GM12878 (cell line): Measurements from ENCODE around the gene IPO5. TPM values are rescaled to one million over a fixed set of nuclear protein-coding genes. Genes with fewer than 3 reads are reported as not detected.

Source experiments
- ATAC-seq: fragments of 200-7000 bp; cut with Tn5 transposase; 3 replicates; pipeline ENCODE4 v1.9.1; 2020; ENCODE audit warnings: mild to moderate bottlenecking, moderate library complexity
- BruUV-seq: library from RNA; stranded (reverse); fragments of 400-500 nt; replicated peaks from 2 replicates; lab custom pipeline; 2021; lab: Mats Ljungman, UMichigan
- CTCF ChIA-PET: fragments of 300-600 bp; sonication (Branson Sonifier 250); formaldehyde crosslinking; extraction: SDS; loops from one replicate; lab custom pipeline; 2021; ENCODE audit warnings: inconsistent platforms; lab: Yijun Ruan, JAX
- POLR2A ChIA-PET: fragments of 350-600 bp; formaldehyde crosslinking; extraction: SDS; loops from one replicate; lab custom pipeline; 2021; ENCODE audit warnings: inconsistent platforms; lab: Charles Lee
- RAD21 ChIA-PET: fragments of 300-600 bp; sonication (Branson Sonifier 250); formaldehyde crosslinking; loops from one replicate; lab custom pipeline; 2023; ENCODE audit warnings: antibody characterized with exemption; ENCODE audit not compliant: unreplicated experiment; lab: Charles Lee
- SMC1A ChIA-PET: fragments of 300-600 bp; sonication (Branson Sonifier 250); formaldehyde crosslinking; loops from one replicate; lab custom pipeline; 2023; ENCODE audit not compliant: unreplicated experiment, uncharacterized antibody; lab: Charles Lee
- DNase-seq: peaks from one replicate; pipeline ENCODE4 v3.0.0-alpha.2; 2011; ENCODE audit warnings: low read depth, low spot score
- FAIRE-seq: peaks from 3 replicates; lab custom pipeline; 2011; peaks lifted over from hg19 to GRCh38; lab: Jason Lieb, UNC
- H2AFZ ChIP-seq: 2 replicates; pipeline ENCODE4 v1.6.0; 2011; ENCODE audit warnings: low read depth, low read length, control low read depth; ENCODE audit not compliant: control insufficient read depth
- H3K27ac ChIP-seq: 2 replicates; pipeline ENCODE4 v1.5.1; 2011; ENCODE audit warnings: control low read depth; ENCODE audit not compliant: control insufficient read depth, insufficient read depth
- H3K27me3 ChIP-seq, 2 experiments: replicated peaks in 1 of 2; 2 replicates each; pipeline versions ENCODE4 v1.6.0 to v1.6.1; 2011; ENCODE audit warnings: low read length in 1 of 2; ENCODE audit not compliant: control insufficient read depth in 2 of 2, insufficient read depth in 2 of 2
- H3K36me3 ChIP-seq, 2 experiments: 2 replicates each; pipeline ENCODE4 v1.5.1; 2011; ENCODE audit warnings: low read length in 1 of 2; ENCODE audit not compliant: control insufficient read depth in 2 of 2, insufficient read depth in 2 of 2
- H3K4me1 ChIP-seq: 2 replicates; pipeline ENCODE4 v1.6.1; 2011; ENCODE audit warnings: mild to moderate bottlenecking, low read length, moderate library complexity, mixed read lengths; ENCODE audit not compliant: control insufficient read depth, insufficient read depth
- H3K4me2 ChIP-seq: 2 replicates; pipeline ENCODE4 v1.6.0; 2011; ENCODE audit warnings: control low read depth; ENCODE audit not compliant: control insufficient read depth, insufficient read depth
- H3K4me3 ChIP-seq: fragments of 200-600 bp; sonication (generic); 2 replicates; pipeline ENCODE4 v1.5.1; 2016
- H3K79me2 ChIP-seq: 2 replicates; pipeline ENCODE4 v1.6.0; 2011; ENCODE audit warnings: low read length; ENCODE audit not compliant: control insufficient read depth, insufficient read depth
- H3K9ac ChIP-seq: 2 replicates; pipeline ENCODE4 v1.8.0; 2011; ENCODE audit warnings: low read length, control low read depth, mixed read lengths; ENCODE audit not compliant: control insufficient read depth, insufficient read depth
- H3K9me3 ChIP-seq: replicated peaks from 3 replicates; pipeline ENCODE4 v1.5.1; 2011; ENCODE audit warnings: mild to moderate bottlenecking, low read length; ENCODE audit not compliant: control insufficient read depth, insufficient read depth
- H4K20me1 ChIP-seq: 2 replicates; pipeline ENCODE4 v1.6.0; 2011; ENCODE audit not compliant: control insufficient read depth, insufficient read depth
- BMI1 ChIP-seq: fragments of 450-650 bp; IDR thresholded peaks from 2 replicates; pipeline ENCODE4 v1.6.1; 2016; ENCODE audit warnings: mild to moderate bottlenecking, moderate library complexity, borderline replicate concordance
- CEBPB ChIP-seq, 2 experiments: fragments of 150-350 bp in 1 of 2; IDR thresholded peaks; 2 replicates each; pipeline ENCODE4 v1.6.1; 2012 to 2014; ENCODE audit warnings: low read depth in 2 of 2, low read length in 2 of 2, borderline replicate concordance in 1 of 2, inconsistent platforms in 1 of 2
- CHD4 ChIP-seq: fragments of 200-600 bp; sonication (generic); IDR thresholded peaks from 2 replicates; pipeline ENCODE4 v1.6.1; 2016; ENCODE audit warnings: mild to moderate bottlenecking
- CREM ChIP-seq: IDR thresholded peaks from 2 replicates; pipeline ENCODE4 v1.6.1; 2014; ENCODE audit warnings: antibody characterized with exemption, low read depth
- E2F4 ChIP-seq: IDR thresholded peaks from 2 replicates; pipeline ENCODE4 v1.6.1; 2012; ENCODE audit warnings: low read depth, low read length, improper control_type of control experiment
- EGR1 ChIP-seq, 2 experiments: IDR thresholded peaks; 1 replicate in 1 of 2; 2 replicates in 1 of 2; pipeline ENCODE4 v1.6.1; 2011 to 2012; ENCODE audit warnings: low read depth in 2 of 2, low read length in 2 of 2, borderline replicate concordance in 1 of 2, mild to moderate bottlenecking in 1 of 2, moderate library complexity in 1 of 2
- ESRRA ChIP-seq: IDR thresholded peaks from 2 replicates; pipeline ENCODE4 v1.6.1; 2012; ENCODE audit warnings: mild to moderate bottlenecking, low read length, improper control_type of control experiment
- HDAC6 ChIP-seq: fragments of 200-600 bp; sonication (generic); IDR thresholded peaks from one replicate; pipeline ENCODE4 v1.8.0; 2017; ENCODE audit warnings: antibody characterized with exemption; ENCODE audit not compliant: unreplicated experiment
- IRF5 ChIP-seq: fragments of 450-650 bp; IDR thresholded peaks from 2 replicates; pipeline ENCODE4 v1.6.1; 2017; ENCODE audit warnings: borderline replicate concordance
- MTA3 ChIP-seq: IDR thresholded peaks from 2 replicates; pipeline ENCODE4 v1.6.1; 2012; ENCODE audit warnings: low read length, inconsistent platforms, borderline replicate concordance
- MYC ChIP-seq: IDR thresholded peaks from 2 replicates; pipeline ENCODE4 v1.6.1; 2011; ENCODE audit warnings: mild to moderate bottlenecking, low read length, moderate library complexity, inconsistent platforms; ENCODE audit not compliant: insufficient read depth, insufficient replicate concordance, insufficient read length, severe bottlenecking
- NBN ChIP-seq: fragments of 450-650 bp; IDR thresholded peaks from 2 replicates; pipeline ENCODE4 v1.6.1; 2016
- NR2C1 ChIP-seq: fragments of 450-650 bp; IDR thresholded peaks from 2 replicates; pipeline ENCODE4 v1.6.1; 2017; ENCODE audit warnings: antibody characterized with exemption, mild to moderate bottlenecking, moderate library complexity
- PBX3 ChIP-seq: IDR thresholded peaks from 2 replicates; pipeline ENCODE4 v1.6.1; 2011; ENCODE audit warnings: mild to moderate bottlenecking, low read depth, low read length, moderate library complexity; ENCODE audit not compliant: insufficient replicate concordance
- ZNF274 ChIP-seq: IDR thresholded peaks from one replicate; pipeline ENCODE4 v1.8.0; 2011; ENCODE audit not compliant: insufficient read length, insufficient read depth
- ZNF622 ChIP-seq: fragments of 450-650 bp; IDR thresholded peaks from 2 replicates; pipeline ENCODE4 v1.6.1; 2017; ENCODE audit warnings: mild to moderate bottlenecking, inconsistent platforms
- WGBS: methylation state at CpG from one replicate; pipeline ENCODE4 v1.1.6; 2016; ENCODE audit warnings: low lambda C conversion rate; ENCODE audit not compliant: insufficient replicate concordance, insufficient coverage; ENCODE audit errors: missing lambda C conversion rate; 5-methylcytosine and 5-hydroxymethylcytosine counted together
- in situ Hi-C: fragments of 300-500 bp; cut with MboI; formaldehyde crosslinking; loops from 9 replicates; pipeline ENCODE4 v1.14.3; 2018; ENCODE audit warnings: mixed read lengths
- intact Hi-C: fragments of 100-400 bp; cut with micrococcal nuclease; formaldehyde crosslinking; loops from one replicate; pipeline ENCODE4 v1.14.2; 2022; ENCODE audit not compliant: unreplicated experiment
- polyA plus RNA-seq, 11 experiments: library from polyadenylated mRNA; depleted of rRNA in 4 of 11; unstranded in 6 of 11; stranded (reverse) in 5 of 11; fragments of >200 nt; fragmentation: Nextera tagmentation in 4 of 11; fragmentation: Illumina TruSeq in 1 of 11; extraction: Ambion mirVana in 4 of 11; extraction: Trizol in 1 of 11; gene quantifications; 1 replicate in 1 of 11; 2 replicates in 10 of 11; pipeline versions ENCODE4 v1.2.1 to v1.2.3, GENCODE V29; 2011 to 2016; ENCODE audit warnings: inconsistent platforms in 2 of 11, missing spikeins in 2 of 11, low read depth in 1 of 11
- total RNA-seq, 4 experiments: library from RNA; depleted of rRNA in 3 of 4; stranded (reverse); fragments of >200 nt in 3 of 4; fragmentation: Illumina TruSeq in 1 of 4; extraction: Trizol in 1 of 4; gene quantifications; 2 replicates each; pipeline versions ENCODE4 v1.2.1 to v1.2.3, GENCODE V29; 2013 to 2021
- TF ChIP-seq, protein P1 (sequence below): fragments of 450-650 bp; IDR thresholded peaks from 2 replicates; pipeline ENCODE4 v1.6.1; 2017; ENCODE audit warnings: mild to moderate bottlenecking, moderate library complexity

Gene IPO5
- total and polyA plus RNA-seq, 10 of the 15 experiments (the other 5 are each of a cell fraction or from before 2014, with no cell fraction given): 45.7 to 196 (median 134) TPM

GRCh38 chr13:98059276-98059675 lies 105.8 kb downstream of the IPO5 start:
- CTCF ChIA-PET: interaction anchor here (0.6 to 0.7 kb wide), 2 partner anchors 1597 to 1656 kb away, joined by 3 read pairs; no protein-coding TSS in a partner anchor
- FAIRE-seq (no peak), DNase-seq (no peak), ATAC-seq (no peak)
- H3K79me2 ChIP-seq: no peaks in the 10 kb centered on the region
- POLR2A ChIA-PET: no interaction called here
- SMC1A ChIA-PET: no interaction called here
- BruUV-seq: no TSS peak
- no peak overlapping the region for H3K4me2 ChIP-seq
- WGBS: 26% methylated on average over 7 of the region's 7 CpGs
- H3K4me1 ChIP-seq: no peaks in the 10 kb centered on the region
- no peaks in the 10 kb centered on the region for H3K9me3 ChIP-seq
- H4K20me1 ChIP-seq: no peaks in the 10 kb centered on the region
- no peak overlapping the region for H2AFZ ChIP-seq
- in situ Hi-C loops (no loop called here), intact Hi-C loops (no loop called here)
- RAD21 ChIA-PET: no interaction called here
- no peak overlapping the region for H3K4me3 ChIP-seq
- H3K27ac ChIP-seq: no peak overlapping the region
- no peak overlapping the region for H3K9ac ChIP-seq
- no peaks in the 10 kb centered on the region for H3K36me3 ChIP-seq
- H3K27me3 ChIP-seq: no peaks in the 10 kb centered on the region
- TF ChIP-seq HDAC6 (no peak), IRF5 (no peak), CHD4 (no peak), MYC (no peak), E2F4 (no peak), NR2C1 (no peak), CREM (no peak), MTA3 (no peak), BMI1 (no peak), ZNF622 (no peak), ZNF274 (no peak), CEBPB (IDR thresholded peaks at IDR 0.05; ENCODE audit: borderline replicate concordance in 1 of 2, low read depth in 2 of 2, low read length in 2 of 2) (no peak), PBX3 (no peak), NBN (no peak), ESRRA (no peak), EGR1 (IDR thresholded peaks at IDR 0.05; ENCODE audit: borderline replicate concordance in 1 of 2, low read depth in 2 of 2, low read length in 2 of 2) (no peak)
- TF ChIP-seq, protein P1, sequence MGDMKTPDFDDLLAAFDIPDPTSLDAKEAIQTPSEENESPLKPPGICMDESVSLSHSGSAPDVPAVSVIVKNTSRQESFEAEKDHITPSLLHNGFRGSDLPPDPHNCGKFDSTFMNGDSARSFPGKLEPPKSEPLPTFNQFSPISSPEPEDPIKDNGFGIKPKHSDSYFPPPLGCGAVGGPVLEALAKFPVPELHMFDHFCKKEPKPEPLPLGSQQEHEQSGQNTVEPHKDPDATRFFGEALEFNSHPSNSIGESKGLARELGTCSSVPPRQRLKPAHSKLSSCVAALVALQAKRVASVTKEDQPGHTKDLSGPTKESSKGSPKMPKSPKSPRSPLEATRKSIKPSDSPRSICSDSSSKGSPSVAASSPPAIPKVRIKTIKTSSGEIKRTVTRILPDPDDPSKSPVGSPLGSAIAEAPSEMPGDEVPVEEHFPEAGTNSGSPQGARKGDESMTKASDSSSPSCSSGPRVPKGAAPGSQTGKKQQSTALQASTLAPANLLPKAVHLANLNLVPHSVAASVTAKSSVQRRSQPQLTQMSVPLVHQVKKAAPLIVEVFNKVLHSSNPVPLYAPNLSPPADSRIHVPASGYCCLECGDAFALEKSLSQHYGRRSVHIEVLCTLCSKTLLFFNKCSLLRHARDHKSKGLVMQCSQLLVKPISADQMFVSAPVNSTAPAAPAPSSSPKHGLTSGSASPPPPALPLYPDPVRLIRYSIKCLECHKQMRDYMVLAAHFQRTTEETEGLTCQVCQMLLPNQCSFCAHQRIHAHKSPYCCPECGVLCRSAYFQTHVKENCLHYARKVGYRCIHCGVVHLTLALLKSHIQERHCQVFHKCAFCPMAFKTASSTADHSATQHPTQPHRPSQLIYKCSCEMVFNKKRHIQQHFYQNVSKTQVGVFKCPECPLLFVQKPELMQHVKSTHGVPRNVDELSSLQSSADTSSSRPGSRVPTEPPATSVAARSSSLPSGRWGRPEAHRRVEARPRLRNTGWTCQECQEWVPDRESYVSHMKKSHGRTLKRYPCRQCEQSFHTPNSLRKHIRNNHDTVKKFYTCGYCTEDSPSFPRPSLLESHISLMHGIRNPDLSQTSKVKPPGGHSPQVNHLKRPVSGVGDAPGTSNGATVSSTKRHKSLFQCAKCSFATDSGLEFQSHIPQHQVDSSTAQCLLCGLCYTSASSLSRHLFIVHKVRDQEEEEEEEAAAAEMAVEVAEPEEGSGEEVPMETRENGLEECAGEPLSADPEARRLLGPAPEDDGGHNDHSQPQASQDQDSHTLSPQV: no peak
